ENCODE measurements around the gene FAM81B.
"Not testable (repeated sequence)": the region's sequence is repeated elsewhere in the genome, so short reads cannot be mapped to it uniquely, and the experiment has no call there.

The FAM81B gene

GRCh38 chr5:95390812-95391492, at the start of gene FAM81B:
Gene FAM81B (plus strand): TSS chr5:95391366. CDS start chr5:95391390, 24 bp downstream.
- POLR2A ChIA-PET = no interaction called here
- CTCF ChIA-PET = no interaction called here
- DNase-seq (ENCODE audit: extremely low spot score) = no peak
- TF ChIP-seq SP1 (IDR thresholded peaks at IDR 0.05) (no peak), ARNT (IDR thresholded peaks at IDR 0.05) (no peak), FOXA1 (IDR thresholded peaks at IDR 0.05) (no peak), BHLHE40 (IDR thresholded peaks at IDR 0.05; ENCODE audit: borderline replicate concordance) (no peak), HDGF (IDR thresholded peaks at IDR 0.05; ENCODE audit: borderline replicate concordance) (no peak), NFRKB (IDR thresholded peaks at IDR 0.05) (no peak), TARDBP (IDR thresholded peaks at IDR 0.05) (no peak), ZNF384 (IDR thresholded peaks at IDR 0.05) (no peak), PKNOX1 (IDR thresholded peaks at IDR 0.05) (no peak), L3MBTL2 (conservative IDR thresholded peaks at IDR 0.05) (no peak), ELF4 (IDR thresholded peaks at IDR 0.05) (no peak), LEF1 (IDR thresholded peaks at IDR 0.05; ENCODE audit: borderline replicate concordance) (no peak)

GRCh38 chr5:95341444-95341843, 49.7 kb upstream of the FAM81B start:
- POLR2A ChIA-PET; DNase-seq (ENCODE audit: extremely low spot score); CTCF ChIA-PET: not testable (repeated sequence)

- TF ChIP-seq ZNF384 (IDR thresholded peaks at IDR 0.05) (no peak), SUZ12 (IDR thresholded peaks at IDR 0.05) (no peak), LEF1 (IDR thresholded peaks at IDR 0.05; ENCODE audit: borderline replicate concordance) (no peak), L3MBTL2 (conservative IDR thresholded peaks at IDR 0.05) (no peak), ELF4 (IDR thresholded peaks at IDR 0.05) (no peak), SP1 (IDR thresholded peaks at IDR 0.05) (no peak), HDGF (IDR thresholded peaks at IDR 0.05; ENCODE audit: borderline replicate concordance) (no peak), BHLHE40 (IDR thresholded peaks at IDR 0.05; ENCODE audit: borderline replicate concordance) (no peak), FOXM1 (IDR thresholded peaks at IDR 0.05; ENCODE audit: borderline replicate concordance) (no peak), TARDBP (IDR thresholded peaks at IDR 0.05) (no peak), PKNOX1 (IDR thresholded peaks at IDR 0.05) (no peak), FOXA1 (IDR thresholded peaks at IDR 0.05) (no peak), FOXK2 (IDR thresholded peaks at IDR 0.05) (no peak), CTBP1 (IDR thresholded peaks at IDR 0.05; ENCODE audit: borderline replicate concordance) (no peak), NFRKB (IDR thresholded peaks at IDR 0.05) (no peak), ARNT (IDR thresholded peaks at IDR 0.05) (no peak)
- ChIA-PET CTCF (interaction anchor here (0.6 kb wide), 1 partner anchor 738 kb away, joined by 5 read pairs; no protein-coding TSS in a partner anchor), POLR2A (no interaction called here)
- DNase-seq (ENCODE audit: extremely low spot score) = no peak
Observed at GRCh38 chr5:95347506-95348120, 43.6 kb upstream of the FAM81B start.

GRCh38 chr5:95350631-95351030, 40.5 kb upstream of the FAM81B start:
- ChIA-PET POLR2A (no interaction called here), CTCF (no interaction called here)
- DNase-seq (ENCODE audit: extremely low spot score) = no peak
- TF ChIP-seq NFRKB (IDR thresholded peaks at IDR 0.05) (no peak), ELF4 (IDR thresholded peaks at IDR 0.05) (no peak), SUZ12 (IDR thresholded peaks at IDR 0.05) (no peak), FOXK2 (IDR thresholded peaks at IDR 0.05) (no peak), PKNOX1 (IDR thresholded peaks at IDR 0.05) (no peak), BHLHE40 (IDR thresholded peaks at IDR 0.05; ENCODE audit: borderline replicate concordance) (no peak)

- ChIA-PET CTCF (no interaction called here), POLR2A (no interaction called here)
- TF ChIP-seq PKNOX1 (IDR thresholded peaks at IDR 0.05) (no peak), FOXK2 (IDR thresholded peaks at IDR 0.05) (no peak), HDGF (IDR thresholded peaks at IDR 0.05; ENCODE audit: borderline replicate concordance) (no peak), TARDBP (IDR thresholded peaks at IDR 0.05) (no peak), FOXM1 (IDR thresholded peaks at IDR 0.05; ENCODE audit: borderline replicate concordance) (no peak), ZNF384 (IDR thresholded peaks at IDR 0.05) (no peak), NFRKB (IDR thresholded peaks at IDR 0.05) (no peak), SP1 (IDR thresholded peaks at IDR 0.05) (no peak), CTBP1 (IDR thresholded peaks at IDR 0.05; ENCODE audit: borderline replicate concordance) (no peak), ARNT (IDR thresholded peaks at IDR 0.05) (no peak), FOXA1 (IDR thresholded peaks at IDR 0.05) (no peak), L3MBTL2 (conservative IDR thresholded peaks at IDR 0.05) (no peak), ELF4 (IDR thresholded peaks at IDR 0.05) (no peak), LEF1 (IDR thresholded peaks at IDR 0.05; ENCODE audit: borderline replicate concordance) (no peak), SUZ12 (IDR thresholded peaks at IDR 0.05) (no peak), BHLHE40 (IDR thresholded peaks at IDR 0.05; ENCODE audit: borderline replicate concordance) (no peak)
Observed at GRCh38 chr5:95352691-95353090, 38.5 kb upstream of the FAM81B start.

GRCh38 chr5:95358320-95358719, 32.8 kb upstream of the FAM81B start:
- ChIA-PET CTCF (no interaction called here), POLR2A (no interaction called here)
- TF ChIP-seq SUZ12 (IDR thresholded peaks at IDR 0.05) (no peak), ARNT (IDR thresholded peaks at IDR 0.05) (no peak), ZNF384 (IDR thresholded peaks at IDR 0.05) (no peak), TARDBP (IDR thresholded peaks at IDR 0.05) (no peak), BHLHE40 (IDR thresholded peaks at IDR 0.05; ENCODE audit: borderline replicate concordance) (no peak), L3MBTL2 (conservative IDR thresholded peaks at IDR 0.05) (no peak), LEF1 (IDR thresholded peaks at IDR 0.05; ENCODE audit: borderline replicate concordance) (no peak), ELF4 (IDR thresholded peaks at IDR 0.05) (no peak), CTBP1 (IDR thresholded peaks at IDR 0.05; ENCODE audit: borderline replicate concordance) (no peak), PKNOX1 (IDR thresholded peaks at IDR 0.05) (no peak), FOXK2 (IDR thresholded peaks at IDR 0.05) (no peak), FOXA1 (IDR thresholded peaks at IDR 0.05) (no peak), FOXM1 (IDR thresholded peaks at IDR 0.05; ENCODE audit: borderline replicate concordance) (no peak), NFRKB (IDR thresholded peaks at IDR 0.05) (no peak), SP1 (IDR thresholded peaks at IDR 0.05) (no peak), HDGF (IDR thresholded peaks at IDR 0.05; ENCODE audit: borderline replicate concordance) (no peak)
- DNase-seq (ENCODE audit: extremely low spot score) = no peak

More at GRCh38 chr5:95352691-95353090, 38.5 kb upstream of the FAM81B start:
- DNase-seq (ENCODE audit: extremely low spot score) = no peak
